ENCODE measurements around the gene BEX3. TPM values are rescaled to one million over a fixed set of nuclear protein-coding genes. Genes with fewer than 3 reads are reported as not detected.

Gene BEX3
- total and polyA plus RNA-seq, 10 donors: 35.3 to 127 (median 79.3) TPM

Small RNA genes lying within 50 kb of the gene (small RNA-seq; reads per million reads assigned to genes)
- gene Z92846.1: 0 reads per million in 4 donors

Other genes starting within 250 kb of the BEX3 start
- 10 to 100 TPM; 26.0 to 58.6 (median 46.6) TPM for gene BEX4, start 161.4 kb upstream of the BEX3 start, total RNA-seq
- gene BEX4, start 161.4 kb upstream of the BEX3 start, polyA plus RNA-seq: 10 to 100 TPM; 45.7 to 72.7 (median 57.6) TPM
- 10 to 100 TPM; 26.9 to 61.0 (median 43.4) TPM for gene TCEAL8, start 121.4 kb upstream of the BEX3 start, total RNA-seq
- gene TCEAL8, start 121.4 kb upstream of the BEX3 start, polyA plus RNA-seq: 10 to 100 TPM; 43.3 to 64.8 (median 58.1) TPM
- gene TCEAL5, start 99.8 kb upstream of the BEX3 start, total RNA-seq: under 1 TPM in 1 of 7 donors, not detected in 6; 0.92 TPM
- not detected for gene TCEAL5, start 99.8 kb upstream of the BEX3 start, polyA plus RNA-seq
- gene BEX2, start 65.5 kb upstream of the BEX3 start, total RNA-seq: 10 to 100 TPM; 10.1 to 19.6 (median 14.6) TPM
- gene BEX2, start 65.5 kb upstream of the BEX3 start, polyA plus RNA-seq: 10 to 100 TPM; 31.7 to 39.9 (median 34.7) TPM
- 1 to 10 TPM; 2.2 to 4.7 (median 3.2) TPM for gene TCEAL7, start 46.3 kb upstream of the BEX3 start, total RNA-seq
- gene TCEAL7, start 46.3 kb upstream of the BEX3 start, polyA plus RNA-seq: 1 to 10 TPM; 2.5 to 3.1 (median 2.5) TPM
- 10 to 100 TPM; 27.4 to 70.4 (median 39.5) TPM for gene TCEAL9, start 20.0 kb upstream of the BEX3 start, total RNA-seq
- 10 to 100 TPM; 37.8 to 72.0 (median 47.5) TPM for gene TCEAL9, start 20.0 kb upstream of the BEX3 start, polyA plus RNA-seq
- gene RAB40A, start 143.0 kb downstream of the BEX3 start, total RNA-seq: 1 to 10 TPM in 2 of 7 donors, under 1 TPM in 4, not detected in 1; 0.51 to 1.6 (median 0.77) TPM
- gene RAB40A, start 143.0 kb downstream of the BEX3 start, polyA plus RNA-seq: under 1 TPM; 0.12 to 0.35 (median 0.17) TPM
- 10 to 100 TPM; 38.5 to 76.0 (median 63.1) TPM for gene TCEAL4, start 209.0 kb downstream of the BEX3 start, total RNA-seq
- gene TCEAL4, start 209.0 kb downstream of the BEX3 start, polyA plus RNA-seq: 100 to 1,000 TPM in 2 of 3 donors, 10 to 100 TPM in 1; 96.4 to 157 (median 104) TPM
- 10 to 100 TPM; 16.1 to 30.0 (median 26.2) TPM for gene TCEAL3, start 231.4 kb downstream of the BEX3 start, total RNA-seq
- 10 to 100 TPM; 20.7 to 36.4 (median 21.1) TPM for gene TCEAL3, start 231.4 kb downstream of the BEX3 start, polyA plus RNA-seq

Measured in spleen (tissue), 11 donors.